Measurements from ENCODE around the gene AFF4. TPM values are rescaled to one million over a fixed set of nuclear protein-coding genes. Genes with fewer than 3 reads are reported as not detected.

AFF4 gene
- total and polyA plus RNA-seq, 2 experiments from 2014 or later: 31.3 to 46.3 TPM

- H3K27ac Mint-ChIP-seq: no peak overlapping the region
- H3K79me2 ChIP-seq (replicated peaks; ENCODE audit: insufficient read depth): no peaks in the 10 kb centered on the region
- DNase-seq (ENCODE audit: low spot score) (no peak), ATAC-seq (no peak)
- no peak overlapping the region for H3K27ac ChIP-seq (ENCODE audit: low read depth)
- no peak overlapping the region for H2AFZ ChIP-seq
- no peak overlapping the region for H3K4me3 ChIP-seq
- no peaks in the 10 kb centered on the region for H3K36me3 ChIP-seq (ENCODE audit: insufficient read depth)
- 0 out of 2 replicates have a peak, but pooled peaks cover 4% of the 10 kb centered on the region for H3F3A ChIP-seq (replicated peaks; ENCODE audit: low read depth)
- TF ChIP-seq STAT1 (IDR thresholded peaks at IDR 0.05; ENCODE audit: unreplicated experiment): no peak
- no peak for TF ChIP-seq EZH2phosphoT487 (IDR thresholded peaks at IDR 0.05; ENCODE audit: unreplicated experiment)
- TF ChIP-seq POLR2AphosphoS5 (IDR thresholded peaks at IDR 0.05; ENCODE audit: low read depth): no peak
- TF ChIP-seq NANOG (IDR thresholded peaks at IDR 0.05; ENCODE audit: borderline replicate concordance): no peak
- no peak for TF ChIP-seq CTCF (conservative IDR thresholded peaks at IDR 0.05; ENCODE audit: low read depth in 2 of 2)
- TF ChIP-seq ETS1 (IDR thresholded peaks at IDR 0.05): no peak
- no peak for TF ChIP-seq JUNB (IDR thresholded peaks at IDR 0.05; ENCODE audit: unreplicated experiment)
- TF ChIP-seq REST (IDR thresholded peaks at IDR 0.05; ENCODE audit: unreplicated experiment): no peak
- no peak for TF ChIP-seq CREB1 (CRISPR knock-in tag; IDR thresholded peaks at IDR 0.05; ENCODE audit: low read depth)
- no peak overlapping the region for H3K4me3 Mint-ChIP-seq
- no peak overlapping the region for H3K4me2 ChIP-seq
- H3K4me1 Mint-ChIP-seq: peaks cover 4% of the 10 kb centered on the region
- no peaks in the 10 kb centered on the region; the same call in 2 of the 3 replicates for H3K36me3 Mint-ChIP-seq (ENCODE audit: low read depth)
- H3K4me1 ChIP-seq (ENCODE audit: insufficient read depth): no peaks in the 10 kb centered on the region
- H3K9me2 ChIP-seq (ENCODE audit: insufficient read depth): no peaks in the 10 kb centered on the region
- H3K9me3 Mint-ChIP-seq: no peaks in the 10 kb centered on the region
- H3K27me3 Mint-ChIP-seq (ENCODE audit: insufficient read depth, low read depth, poor library complexity): peaks cover 40% of the 10 kb centered on the region
- H4K20me1 ChIP-seq (replicated peaks; ENCODE audit: insufficient read depth): no peaks in the 10 kb centered on the region
- H3K27me3 ChIP-seq (ENCODE audit: insufficient read depth): peaks cover 56% of the 10 kb centered on the region
Observed at GRCh38 chr5:132832612-132833011, 130.8 kb downstream of the AFF4 start.

Measured in GM23338 (cell line).